Hepatocyte (in vitro differentiated cells): Measurements from ENCODE around the gene ACOT12. TPM values are rescaled to one million over a fixed set of nuclear protein-coding genes. Genes with fewer than 3 reads are reported as not detected.

Experiments used
- DNase-seq: peaks from one replicate; pipeline ENCODE4 v3.0.0-alpha.2; 2016; ENCODE audit warnings: low spot score
- H2AFZ ChIP-seq: fragments of 200-600 bp; sonication (generic); 2 replicates; pipeline ENCODE4 v1.6.0; 2016; ENCODE audit warnings: antibody characterized with exemption, mild to moderate bottlenecking
- H3K27ac ChIP-seq: fragments of 200-600 bp; sonication (generic); 2 replicates; pipeline ENCODE4 v1.5.1; 2016; ENCODE audit warnings: mild to moderate bottlenecking
- H3K27me3 ChIP-seq: fragments of 200-600 bp; sonication (generic); 2 replicates; pipeline ENCODE4 v1.6.1; 2016
- H3K36me3 ChIP-seq: fragments of 200-600 bp; sonication (generic); replicated peaks from 2 replicates; pipeline ENCODE4 v1.5.1; 2016; ENCODE audit warnings: low read depth; ENCODE audit not compliant: insufficient read depth
- H3K4me1 ChIP-seq: fragments of 200-600 bp; sonication (generic); 2 replicates; pipeline ENCODE4 v1.5.1; 2016; ENCODE audit warnings: mild to moderate bottlenecking, moderate library complexity; ENCODE audit not compliant: insufficient read depth
- H3K4me2 ChIP-seq: fragments of 200-600 bp; sonication (generic); 2 replicates; pipeline ENCODE4 v1.6.0; 2016
- H3K4me3 ChIP-seq: fragments of 200-600 bp; sonication (generic); 2 replicates; pipeline ENCODE4 v1.5.1; 2016; ENCODE audit warnings: mild to moderate bottlenecking
- H3K79me2 ChIP-seq: fragments of 200-600 bp; sonication (generic); 2 replicates; pipeline ENCODE4 v1.6.0; 2017; ENCODE audit warnings: mild to moderate bottlenecking
- H3K9me2 ChIP-seq: fragments of 200-600 bp; sonication (generic); replicated peaks from 2 replicates; pipeline ENCODE4 v1.6.0; 2017; ENCODE audit warnings: mild to moderate bottlenecking; ENCODE audit not compliant: insufficient read depth
- H3K9me3 ChIP-seq: fragments of 200-600 bp; sonication (generic); 2 replicates; pipeline ENCODE4 v1.5.1; 2016; ENCODE audit warnings: low read depth, mild to moderate bottlenecking
- H4K20me1 ChIP-seq: fragments of 200-600 bp; sonication (generic); 2 replicates; pipeline ENCODE4 v1.6.0; 2016; ENCODE audit warnings: mild to moderate bottlenecking; ENCODE audit not compliant: insufficient read depth, poor library complexity, severe bottlenecking
- EZH2 ChIP-seq: fragments of 200-600 bp; sonication (generic); IDR thresholded peaks from 2 replicates; pipeline ENCODE4 v1.6.1; 2016; ENCODE audit warnings: antibody characterized with exemption, mild to moderate bottlenecking, borderline replicate concordance
- EZH2phosphoT487 ChIP-seq: fragments of 200-600 bp; sonication (generic); IDR thresholded peaks from one replicate; pipeline ENCODE4 v1.6.1; 2018; ENCODE audit warnings: antibody characterized with exemption, mild to moderate bottlenecking, low read depth, moderate library complexity; ENCODE audit not compliant: unreplicated experiment, severe bottlenecking
- WGBS: methylation state at CpG from one replicate; pipeline ENCODE4 v1.1.6; 2016; ENCODE audit warnings: low lambda C conversion rate; ENCODE audit errors: missing lambda C conversion rate; 5-methylcytosine and 5-hydroxymethylcytosine counted together
- polyA plus RNA-seq: library from polyadenylated mRNA; unstranded; fragments of >200 nt; fragmentation: Nextera tagmentation; extraction: Ambion mirVana; gene quantifications from 2 replicates; pipeline ENCODE4 v1.2.1, GENCODE V29; 2016
- total RNA-seq: library from RNA; depleted of rRNA; stranded (reverse); fragments of >200 nt; gene quantifications from 2 replicates; pipeline ENCODE4 v1.2.3, GENCODE V29; 2014
- TF ChIP-seq, protein P1 (sequence below): fragments of 200-600 bp; sonication (generic); IDR thresholded peaks from 2 replicates; pipeline ENCODE4 v1.5.1; 2016; ENCODE audit warnings: antibody characterized with exemption, mild to moderate bottlenecking; ENCODE audit not compliant: poor library complexity

The ACOT12 gene
- total and polyA plus RNA-seq, 2 experiments from 2014 or later = 2.9 to 10.2 TPM

DNA sequence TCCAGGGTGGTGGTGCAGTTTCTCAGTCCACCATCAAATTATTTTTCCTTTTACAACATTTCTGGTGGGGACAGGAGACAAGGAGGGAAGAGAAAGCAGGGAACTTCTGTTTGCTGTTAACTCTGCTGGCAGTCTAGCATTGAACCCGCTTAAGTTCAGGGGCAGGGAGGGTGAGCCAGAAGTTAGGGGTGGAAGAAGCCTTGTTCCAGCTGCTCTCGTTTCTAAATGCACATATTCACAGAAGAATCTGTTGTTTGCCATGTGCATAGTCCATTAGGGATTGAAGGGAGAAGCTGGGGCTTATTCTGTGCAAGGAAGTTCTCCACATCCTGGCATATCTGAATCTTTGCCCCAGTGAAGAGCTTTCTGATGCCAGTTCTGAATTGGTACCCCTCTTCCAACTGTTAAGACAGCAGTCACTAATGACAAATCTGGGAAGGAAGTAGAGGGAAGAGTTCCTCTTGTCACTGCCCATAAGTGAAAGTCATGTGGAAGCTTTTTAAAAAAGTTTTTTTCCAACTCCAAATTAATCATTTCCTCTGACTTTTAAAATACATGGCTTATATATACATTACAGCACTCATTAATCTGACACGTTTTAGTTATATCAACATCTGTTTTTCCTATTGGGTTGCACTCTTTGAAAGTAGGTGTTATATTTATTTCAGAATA lies 32.6 kb upstream of the ACOT12 start:
- WGBS = 65% methylated on average over 3 of the region's 3 CpGs
- Histone ChIP-seq H3K9me3 (no peaks in the 10 kb centered on the region), H3K9me2 (no peaks in the 10 kb centered on the region), H4K20me1 (no peaks in the 10 kb centered on the region), H3K36me3 (no peaks in the 10 kb centered on the region), H3K4me3 (no peak overlapping the region), H3K4me2 (no peak overlapping the region), H3K79me2 (no peaks in the 10 kb centered on the region), H2AFZ (no peak overlapping the region), H3K4me1 (peaks cover 14% of the 10 kb centered on the region), H3K27ac (no peak overlapping the region), H3K27me3 (no peaks in the 10 kb centered on the region)
- no peak for DNase-seq
- TF ChIP-seq, protein P1, sequence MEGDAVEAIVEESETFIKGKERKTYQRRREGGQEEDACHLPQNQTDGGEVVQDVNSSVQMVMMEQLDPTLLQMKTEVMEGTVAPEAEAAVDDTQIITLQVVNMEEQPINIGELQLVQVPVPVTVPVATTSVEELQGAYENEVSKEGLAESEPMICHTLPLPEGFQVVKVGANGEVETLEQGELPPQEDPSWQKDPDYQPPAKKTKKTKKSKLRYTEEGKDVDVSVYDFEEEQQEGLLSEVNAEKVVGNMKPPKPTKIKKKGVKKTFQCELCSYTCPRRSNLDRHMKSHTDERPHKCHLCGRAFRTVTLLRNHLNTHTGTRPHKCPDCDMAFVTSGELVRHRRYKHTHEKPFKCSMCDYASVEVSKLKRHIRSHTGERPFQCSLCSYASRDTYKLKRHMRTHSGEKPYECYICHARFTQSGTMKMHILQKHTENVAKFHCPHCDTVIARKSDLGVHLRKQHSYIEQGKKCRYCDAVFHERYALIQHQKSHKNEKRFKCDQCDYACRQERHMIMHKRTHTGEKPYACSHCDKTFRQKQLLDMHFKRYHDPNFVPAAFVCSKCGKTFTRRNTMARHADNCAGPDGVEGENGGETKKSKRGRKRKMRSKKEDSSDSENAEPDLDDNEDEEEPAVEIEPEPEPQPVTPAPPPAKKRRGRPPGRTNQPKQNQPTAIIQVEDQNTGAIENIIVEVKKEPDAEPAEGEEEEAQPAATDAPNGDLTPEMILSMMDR = no peak
- TF ChIP-seq EZH2 (no peak), EZH2phosphoT487 (no peak)

DNA sequence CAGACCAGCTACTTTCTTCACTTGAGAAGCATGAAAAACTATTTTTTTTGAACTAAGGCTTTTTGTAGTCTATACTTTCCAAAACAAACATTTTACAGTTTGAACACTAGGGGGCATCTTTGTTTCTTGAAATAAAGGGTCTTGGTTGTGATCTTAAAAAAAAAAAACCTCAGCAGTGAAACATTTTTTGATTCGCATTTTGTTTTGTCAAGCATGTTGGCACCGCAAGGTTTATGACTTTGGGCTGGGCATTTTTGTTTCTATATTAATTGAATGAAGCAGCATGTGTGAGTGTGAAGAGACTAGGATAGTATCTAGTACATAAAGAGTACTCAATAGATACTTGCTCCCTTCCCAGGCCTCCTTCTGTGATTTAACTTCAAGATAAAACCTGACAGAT lies 31.6 kb upstream of the ACOT12 start:
- no peak overlapping the region for H3K4me2 ChIP-seq
- peak; percentile 71 for DNase-seq

DNA sequence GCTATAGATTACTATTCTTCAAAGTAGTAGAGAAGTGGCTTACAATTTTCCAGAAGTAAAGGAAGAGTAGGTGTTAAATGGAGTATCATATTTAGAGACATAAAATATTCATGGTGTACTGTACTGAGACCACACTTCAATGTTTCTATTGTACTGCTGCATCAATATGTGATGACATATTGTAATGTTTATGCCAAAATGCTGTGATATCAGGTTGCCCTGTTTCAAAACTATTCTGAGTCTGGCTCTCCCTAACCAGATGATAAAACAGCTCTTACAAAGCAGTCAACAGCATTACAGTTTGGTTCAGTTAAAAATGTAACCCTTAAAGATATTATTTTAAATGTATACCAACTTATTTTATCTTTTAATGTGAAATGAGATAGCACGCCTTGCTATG lies 30.8 kb upstream of the ACOT12 start:
- H3K27me3 ChIP-seq = no peaks in the 10 kb centered on the region
- H3K27ac ChIP-seq = no peak overlapping the region
- peaks cover 14% of the 10 kb centered on the region for H3K4me1 ChIP-seq
- no peaks in the 10 kb centered on the region for H4K20me1 ChIP-seq
- no peaks in the 10 kb centered on the region for H3K79me2 ChIP-seq
- no peaks in the 10 kb centered on the region for H3K9me2 ChIP-seq
- no peak overlapping the region for H3K4me3 ChIP-seq
- H3K4me2 ChIP-seq = no peak overlapping the region
- TF ChIP-seq EZH2phosphoT487 (no peak), EZH2 (no peak)
- TF ChIP-seq, protein P1 = no peak
- H3K9me3 ChIP-seq = no peaks in the 10 kb centered on the region
- no peak overlapping the region for H2AFZ ChIP-seq
- WGBS = 100% methylated on average over 1 of the region's 1 CpG
- no peak for DNase-seq
- H3K36me3 ChIP-seq = no peaks in the 10 kb centered on the region

More for the DNA sequence above, 31.6 kb upstream of the ACOT12 start:
- no peaks in the 10 kb centered on the region for H3K79me2 ChIP-seq
- H3K27ac ChIP-seq = peak overlapping the region; percentile 6
- H3K27me3 ChIP-seq = no peaks in the 10 kb centered on the region
- WGBS = 11% methylated on average over 2 of the region's 2 CpGs
- H3K9me3 ChIP-seq = no peaks in the 10 kb centered on the region
- no peaks in the 10 kb centered on the region for H3K9me2 ChIP-seq
- no peak for TF ChIP-seq EZH2
- TF ChIP-seq, protein P1 = peak; percentile 67
- no peak overlapping the region for H3K4me3 ChIP-seq
- H2AFZ ChIP-seq = no peak overlapping the region
- H3K4me1 ChIP-seq = peaks cover 14% of the 10 kb centered on the region
- no peaks in the 10 kb centered on the region for H4K20me1 ChIP-seq
- H3K36me3 ChIP-seq = no peaks in the 10 kb centered on the region
